Sigmoid colon (tissue), 7 donors: ENCODE results near the gene SRBD1. TPM values are rescaled to one million over a fixed set of nuclear protein-coding genes. Genes with fewer than 3 reads are reported as not detected.

Source experiments
- DNase-seq: peaks from one replicate; pipeline ENCODE4 v3.0.0-alpha.2; 2019
- H3K27ac ChIP-seq, 4 donors: fragments of 200-600 bp; sonication (generic); one replicate each; pipeline ENCODE4 v1.5.1; 2016 to 2019; ENCODE audit warnings: mild to moderate bottlenecking in 1 of 4
- H3K27me3 ChIP-seq, 3 donors: fragments of 200-600 bp; sonication (generic); one replicate each; pipeline ENCODE4 v1.5.1; 2019; ENCODE audit warnings: mild to moderate bottlenecking in 1 of 3
- H3K36me3 ChIP-seq, 4 donors: fragments of 200-600 bp; sonication (generic); one replicate each; pipeline ENCODE4 v1.5.1; 2016 to 2019
- H3K4me1 ChIP-seq, 4 donors: fragments of 200-600 bp; sonication (generic); one replicate each; pipeline ENCODE4 v1.5.1; 2017 to 2019
- H3K4me3 ChIP-seq, 4 donors: fragments of 200-600 bp; sonication (generic); one replicate each; pipeline ENCODE4 v1.5.1; 2017 to 2019; ENCODE audit warnings: mild to moderate bottlenecking in 2 of 4, moderate library complexity in 1 of 4
- H3K9me3 ChIP-seq, 4 donors: fragments of 200-600 bp in 3 of 4; sonication (generic) in 3 of 4; one replicate each; pipeline versions ENCODE4 v1.5.1 to v1.6.1; 2013 to 2019
- EP300 ChIP-seq, 4 donors: sonication (generic); formaldehyde crosslinking; IDR thresholded peaks; one replicate each; pipeline ENCODE4 v1.6.1; 2017; ENCODE audit warnings: antibody characterized with exemption in 4 of 4
- POLR2A ChIP-seq, 2 donors: fragments of 450-650 bp; IDR thresholded peaks; one replicate each; pipeline ENCODE4 v1.6.1; 2016; ENCODE audit warnings: antibody characterized with exemption in 2 of 2, mild to moderate bottlenecking in 2 of 2, moderate library complexity in 2 of 2
- POLR2AphosphoS5 ChIP-seq, 4 donors: sonication (generic); formaldehyde crosslinking; IDR thresholded peaks; one replicate each; pipeline ENCODE4 v1.6.1; 2017; ENCODE audit warnings: antibody characterized with exemption in 4 of 4
- WGBS, 2 donors: extraction: QIAGEN DNeasy Blood & Tissue Kit; methylation state at CpG; one replicate each; pipeline ENCODE4 v1.1.7; 2013; 5-methylcytosine and 5-hydroxymethylcytosine counted together
- intact Hi-C: fragments of 100-400 bp; cut with DNase I; formaldehyde crosslinking; loops from one replicate; pipeline ENCODE4 v1.15.1; 2023
- polyA plus RNA-seq, 3 donors: library from polyadenylated mRNA; stranded (reverse); fragments of 200-250 nt; gene quantifications; one replicate each; pipeline ENCODE4 v1.2.3, GENCODE V29; 2013
- total RNA-seq, 4 donors: library from RNA; depleted of rRNA; stranded (reverse); fragments of >200 nt; gene quantifications; one replicate each; pipeline ENCODE4 v1.1.0, GENCODE V29; 2016
- TF ChIP-seq, protein P1 (sequence below), 4 experiments: fragments of 450-650 bp in 3 of 4; fragments of 200-600 bp in 1 of 4; IDR thresholded peaks; one replicate each; pipeline ENCODE4 v1.5.1; 2016 to 2019; ENCODE audit warnings: antibody characterized with exemption in 4 of 4, mild to moderate bottlenecking in 3 of 4, moderate library complexity in 2 of 4
- donor health status: healthy with polysubstance abuse.
- donor health status: Bipolar disorder and iron deficiency.
- donor health status: healthy.

SRBD1 gene
- total and polyA plus RNA-seq, 7 donors = 9.0 to 31.4 (median 16.0) TPM

DNA sequence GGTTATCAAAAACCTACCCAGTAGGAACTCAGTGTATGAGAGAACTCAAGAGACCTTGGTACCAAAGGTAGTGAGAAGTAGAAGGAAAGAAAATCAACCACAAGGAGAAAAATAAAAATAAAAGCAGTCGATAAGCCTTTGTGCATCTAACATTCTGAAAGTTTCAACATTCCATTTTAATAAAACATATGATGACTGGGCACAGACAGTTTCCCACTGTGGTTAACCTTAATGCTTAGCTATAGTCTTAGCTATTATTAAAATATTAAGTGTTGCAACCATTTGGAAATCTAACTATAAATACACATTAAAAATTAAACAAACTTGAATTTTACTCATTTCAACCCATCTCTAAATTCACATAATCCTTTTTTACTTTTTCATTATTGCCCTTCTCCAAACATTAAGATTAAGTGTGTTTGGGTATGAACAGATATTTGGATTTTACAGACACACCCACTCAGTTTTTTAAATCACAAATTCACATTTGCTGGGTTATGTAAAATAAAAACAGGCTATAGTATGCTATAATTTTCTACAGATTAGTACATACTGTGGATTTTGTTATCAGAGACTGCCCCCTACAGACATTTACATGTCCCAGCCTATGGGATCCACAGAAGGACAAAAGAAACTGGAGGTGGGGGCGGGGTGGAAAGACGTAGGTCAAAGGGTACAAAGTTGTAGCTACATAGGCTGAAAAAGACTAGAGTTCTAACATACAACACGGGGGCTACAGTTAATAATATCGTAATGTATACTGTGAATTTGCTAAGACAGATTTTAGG, 32.8 kb downstream of the SRBD1 start:
- no peak overlapping the region for H3K4me3 ChIP-seq
- no peaks in the 10 kb centered on the region for H3K9me3 ChIP-seq
- no peak for DNase-seq
- intact Hi-C loops = no loop called here
- H3K27ac ChIP-seq = no peak overlapping the region
- no peaks in the 10 kb centered on the region for H3K27me3 ChIP-seq
- peaks cover 0 to 28% (median 0%) of the 10 kb centered on the region in 4 donors for H3K36me3 ChIP-seq
- no peaks in the 10 kb centered on the region for H3K4me1 ChIP-seq
- 71 to 77% methylated on average over 5 of the region's 5 CpGs for WGBS, 2 donors
- TF ChIP-seq POLR2A (IDR thresholded peaks at IDR 0.05) (no peak), POLR2AphosphoS5 (IDR thresholded peaks at IDR 0.05) (no peak), EP300 (IDR thresholded peaks at IDR 0.05) (no peak)
- TF ChIP-seq, protein P1, sequence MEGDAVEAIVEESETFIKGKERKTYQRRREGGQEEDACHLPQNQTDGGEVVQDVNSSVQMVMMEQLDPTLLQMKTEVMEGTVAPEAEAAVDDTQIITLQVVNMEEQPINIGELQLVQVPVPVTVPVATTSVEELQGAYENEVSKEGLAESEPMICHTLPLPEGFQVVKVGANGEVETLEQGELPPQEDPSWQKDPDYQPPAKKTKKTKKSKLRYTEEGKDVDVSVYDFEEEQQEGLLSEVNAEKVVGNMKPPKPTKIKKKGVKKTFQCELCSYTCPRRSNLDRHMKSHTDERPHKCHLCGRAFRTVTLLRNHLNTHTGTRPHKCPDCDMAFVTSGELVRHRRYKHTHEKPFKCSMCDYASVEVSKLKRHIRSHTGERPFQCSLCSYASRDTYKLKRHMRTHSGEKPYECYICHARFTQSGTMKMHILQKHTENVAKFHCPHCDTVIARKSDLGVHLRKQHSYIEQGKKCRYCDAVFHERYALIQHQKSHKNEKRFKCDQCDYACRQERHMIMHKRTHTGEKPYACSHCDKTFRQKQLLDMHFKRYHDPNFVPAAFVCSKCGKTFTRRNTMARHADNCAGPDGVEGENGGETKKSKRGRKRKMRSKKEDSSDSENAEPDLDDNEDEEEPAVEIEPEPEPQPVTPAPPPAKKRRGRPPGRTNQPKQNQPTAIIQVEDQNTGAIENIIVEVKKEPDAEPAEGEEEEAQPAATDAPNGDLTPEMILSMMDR (IDR thresholded peaks at IDR 0.05) = no peak

DNA sequence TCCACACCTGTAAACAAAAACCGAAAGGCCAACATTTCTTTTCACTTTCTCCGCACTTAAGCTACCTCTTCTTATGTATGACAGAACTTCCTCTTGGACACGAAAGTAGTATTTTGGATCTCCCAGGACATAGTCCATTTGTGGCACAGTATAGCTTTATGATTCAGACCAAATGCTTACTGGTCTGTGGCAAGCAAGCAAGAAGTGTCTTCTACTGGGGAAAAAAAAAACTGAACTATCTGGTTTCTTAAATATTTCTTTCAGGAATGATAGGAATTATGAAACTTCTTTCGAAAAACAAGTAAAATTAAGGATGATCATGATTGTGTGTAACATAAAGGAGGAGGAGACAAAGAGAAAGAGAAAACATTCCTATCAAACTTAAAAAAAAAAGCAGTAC, 33.6 kb downstream of the SRBD1 start:
- 74 to 79% methylated on average over 4 of the region's 4 CpGs for WGBS, 2 donors
- no peaks in the 10 kb centered on the region for H3K9me3 ChIP-seq
- peaks cover 0 to 34% (median 0%) of the 10 kb centered on the region in 4 donors for H3K36me3 ChIP-seq
- H3K4me1 ChIP-seq = no peaks in the 10 kb centered on the region
- H3K27ac ChIP-seq = no peak overlapping the region
- no peak for TF ChIP-seq POLR2A (IDR thresholded peaks at IDR 0.05)
- TF ChIP-seq EP300 (IDR thresholded peaks at IDR 0.05) = no peak
- TF ChIP-seq, protein P1 (IDR thresholded peaks at IDR 0.05) = no peak
- no peak for TF ChIP-seq POLR2AphosphoS5 (IDR thresholded peaks at IDR 0.05)
- no peak overlapping the region for H3K4me3 ChIP-seq
- no peaks in the 10 kb centered on the region for H3K27me3 ChIP-seq
- intact Hi-C loops = no loop called here
- DNase-seq = no peak

DNA sequence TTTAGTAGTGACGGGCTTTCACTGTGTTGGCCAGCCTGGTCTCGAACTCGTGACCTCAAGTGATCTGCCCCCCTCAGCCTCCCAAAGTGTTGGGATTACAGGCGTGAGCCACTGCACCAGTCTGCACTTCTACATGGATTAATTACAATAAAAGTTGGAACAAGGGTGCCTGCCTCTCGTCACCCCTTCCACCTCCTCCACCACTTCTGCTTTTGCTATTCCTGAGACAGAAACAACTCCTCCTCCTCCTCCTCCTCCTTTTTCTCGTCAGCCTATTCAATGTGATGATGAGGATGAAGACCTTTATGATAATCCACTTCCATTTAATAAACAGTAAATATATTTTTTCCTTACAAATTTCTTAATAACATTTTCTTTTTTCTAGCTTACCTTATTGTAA, 35.2 kb downstream of the SRBD1 start:
- no peak overlapping the region for H3K27ac ChIP-seq
- no peak overlapping the region for H3K4me3 ChIP-seq
- intact Hi-C loops = no loop called here
- DNase-seq = no peak
- no peaks in the 10 kb centered on the region for H3K4me1 ChIP-seq
- no peaks in the 10 kb centered on the region for H3K27me3 ChIP-seq
- WGBS, 2 donors = 80 to 93% methylated on average over 6 of the region's 6 CpGs
- no peaks in the 10 kb centered on the region for H3K9me3 ChIP-seq
- TF ChIP-seq, protein P1 (IDR thresholded peaks at IDR 0.05) = no peak
- TF ChIP-seq POLR2AphosphoS5 (IDR thresholded peaks at IDR 0.05) = no peak
- TF ChIP-seq POLR2A (IDR thresholded peaks at IDR 0.05) = no peak
- TF ChIP-seq EP300 (IDR thresholded peaks at IDR 0.05) = no peak
- peaks cover 0 to 30% (median 0%) of the 10 kb centered on the region in 4 donors for H3K36me3 ChIP-seq

DNA sequence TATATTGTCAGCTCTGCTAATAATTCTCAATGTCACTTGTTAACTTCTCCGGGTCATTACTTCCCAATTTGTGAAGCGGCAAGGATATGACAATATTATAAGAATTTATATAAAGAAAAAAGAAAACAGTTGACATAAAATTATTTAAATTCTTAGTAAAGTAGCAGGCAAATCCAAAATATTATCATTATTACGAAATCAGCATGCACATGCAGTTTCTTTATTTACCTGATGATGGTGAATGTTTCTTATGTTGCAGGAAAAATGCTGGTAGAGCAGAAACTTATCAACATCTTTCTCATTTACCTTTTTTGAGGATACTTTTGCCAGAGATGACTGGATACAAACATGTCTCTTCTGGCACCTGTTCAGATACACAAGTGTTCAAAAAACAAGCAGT, 38.1 kb downstream of the SRBD1 start:
- H3K9me3 ChIP-seq = no peaks in the 10 kb centered on the region
- intact Hi-C loops = no loop called here
- H3K36me3 ChIP-seq = peaks cover 0 to 22% (median 2%) of the 10 kb centered on the region in 4 donors
- H3K27ac ChIP-seq = no peak overlapping the region
- 97 to 98% methylated on average over 3 of the region's 3 CpGs for WGBS, 2 donors
- no peaks in the 10 kb centered on the region for H3K27me3 ChIP-seq
- no peak for DNase-seq
- no peak overlapping the region for H3K4me3 ChIP-seq
- no peak for TF ChIP-seq POLR2A (IDR thresholded peaks at IDR 0.05)
- no peaks in the 10 kb centered on the region for H3K4me1 ChIP-seq

DNA sequence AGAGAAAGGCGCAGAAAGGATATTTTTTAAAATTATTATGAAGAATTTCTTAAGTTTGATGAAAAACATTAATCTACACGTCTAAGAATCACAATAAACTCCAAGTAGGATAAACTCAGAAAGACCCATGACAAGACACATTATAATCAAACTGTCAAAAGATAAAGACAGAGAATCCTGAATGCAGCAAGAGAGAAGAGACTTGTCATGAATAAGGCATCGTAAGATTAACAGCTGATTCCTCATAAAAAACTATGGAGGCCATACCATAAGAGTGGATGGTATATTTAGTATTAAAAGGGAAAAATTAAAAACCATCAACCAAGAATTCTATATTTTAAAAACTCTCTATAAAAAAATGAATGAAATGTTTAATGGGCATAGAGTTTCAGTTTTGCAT, 39.1 kb downstream of the SRBD1 start:
- Histone ChIP-seq H3K9me3 (no peaks in the 10 kb centered on the region), H3K36me3 (peaks cover 0 to 14% (median 2%) of the 10 kb centered on the region in 4 donors), H3K27me3 (no peaks in the 10 kb centered on the region), H3K27ac (no peak overlapping the region), H3K4me1 (no peaks in the 10 kb centered on the region), H3K4me3 (no peak overlapping the region)
- DNase-seq = no peak
- intact Hi-C loops = no loop called here
- TF ChIP-seq, protein P1 (IDR thresholded peaks at IDR 0.05) = no peak
- TF ChIP-seq POLR2AphosphoS5 (IDR thresholded peaks at IDR 0.05) = no peak
- TF ChIP-seq EP300 (IDR thresholded peaks at IDR 0.05) = no peak
- TF ChIP-seq POLR2A (IDR thresholded peaks at IDR 0.05) = no peak
- WGBS, 2 donors = 97 to 98% methylated on average over 3 of the region's 3 CpGs
